GM19395 (cell line): ENCODE data around the gene SSR2.

ENCODE experiments used
- ATAC-seq: cut with Tn5 transposase; IDR thresholded peaks from one replicate; pipeline ENCODE4 v1.9.1; 2021; ENCODE audit warnings: mild to moderate bottlenecking, moderate library complexity; ENCODE audit not compliant: unreplicated experiment

SSR2 gene

DNA sequence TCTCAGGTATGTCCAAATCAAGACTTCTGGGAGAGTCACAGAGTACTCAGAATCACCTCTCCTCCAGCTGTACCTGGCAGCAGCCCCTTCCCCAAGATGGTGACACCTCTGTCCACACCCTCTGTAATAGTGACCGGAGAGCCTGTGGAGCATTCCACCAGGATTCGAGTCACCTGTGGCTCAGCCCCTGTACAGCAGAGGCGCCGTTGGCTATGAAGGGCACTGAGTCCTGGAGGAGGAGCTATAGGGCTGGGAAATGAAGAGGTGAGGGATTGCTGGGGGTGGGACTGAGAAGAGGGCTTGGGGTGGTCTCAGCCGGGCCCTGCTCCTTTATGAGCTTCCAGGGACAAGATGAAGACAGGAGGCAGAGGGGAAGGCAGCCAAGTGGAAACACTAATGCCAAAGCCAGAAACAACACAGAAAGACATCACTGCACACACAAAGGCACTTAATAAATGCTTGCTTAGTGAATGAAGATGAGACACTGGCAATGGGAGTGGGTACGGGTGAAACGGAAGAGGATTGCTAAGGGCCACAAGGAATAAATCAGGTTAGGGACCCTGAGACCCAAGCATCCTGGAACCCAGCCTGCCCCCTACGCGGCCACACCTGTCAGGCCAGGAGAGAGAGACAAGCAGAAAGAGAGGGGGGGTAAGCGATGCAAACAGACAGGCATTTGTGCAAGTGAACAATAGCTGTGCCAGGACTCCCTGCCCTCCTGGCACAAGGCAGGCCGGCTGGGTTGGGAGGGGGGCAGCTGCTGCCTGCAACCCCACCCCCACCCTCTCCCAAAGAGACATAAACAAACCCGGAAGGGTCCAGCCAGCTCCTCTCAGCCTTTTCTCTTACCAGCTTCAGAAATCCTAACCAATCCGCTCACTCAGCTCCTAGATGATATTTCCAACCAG, 46.3 kb downstream of the SSR2 start:
- no peak for ATAC-seq

DNA sequence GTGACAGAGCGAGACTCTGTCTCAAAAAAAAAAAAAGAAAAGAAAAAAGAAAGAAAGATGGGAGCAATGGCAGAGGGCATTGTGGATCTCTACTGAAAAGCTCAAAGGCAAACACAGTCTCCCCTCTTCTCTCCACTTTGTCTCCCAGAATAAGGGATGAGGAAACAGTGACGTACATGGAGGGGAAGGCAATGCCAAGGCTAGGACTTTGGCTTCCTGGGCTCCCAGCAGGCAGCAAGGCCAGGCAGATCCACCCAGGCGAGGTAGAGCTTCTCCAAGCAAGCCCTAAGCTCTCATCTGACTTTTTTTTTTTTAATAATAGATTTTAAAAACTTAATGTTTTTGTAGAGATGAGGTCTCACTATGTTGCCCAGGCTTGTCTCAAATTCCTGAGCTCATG, 47.0 kb downstream of the SSR2 start:
- ATAC-seq, result no peak

DNA sequence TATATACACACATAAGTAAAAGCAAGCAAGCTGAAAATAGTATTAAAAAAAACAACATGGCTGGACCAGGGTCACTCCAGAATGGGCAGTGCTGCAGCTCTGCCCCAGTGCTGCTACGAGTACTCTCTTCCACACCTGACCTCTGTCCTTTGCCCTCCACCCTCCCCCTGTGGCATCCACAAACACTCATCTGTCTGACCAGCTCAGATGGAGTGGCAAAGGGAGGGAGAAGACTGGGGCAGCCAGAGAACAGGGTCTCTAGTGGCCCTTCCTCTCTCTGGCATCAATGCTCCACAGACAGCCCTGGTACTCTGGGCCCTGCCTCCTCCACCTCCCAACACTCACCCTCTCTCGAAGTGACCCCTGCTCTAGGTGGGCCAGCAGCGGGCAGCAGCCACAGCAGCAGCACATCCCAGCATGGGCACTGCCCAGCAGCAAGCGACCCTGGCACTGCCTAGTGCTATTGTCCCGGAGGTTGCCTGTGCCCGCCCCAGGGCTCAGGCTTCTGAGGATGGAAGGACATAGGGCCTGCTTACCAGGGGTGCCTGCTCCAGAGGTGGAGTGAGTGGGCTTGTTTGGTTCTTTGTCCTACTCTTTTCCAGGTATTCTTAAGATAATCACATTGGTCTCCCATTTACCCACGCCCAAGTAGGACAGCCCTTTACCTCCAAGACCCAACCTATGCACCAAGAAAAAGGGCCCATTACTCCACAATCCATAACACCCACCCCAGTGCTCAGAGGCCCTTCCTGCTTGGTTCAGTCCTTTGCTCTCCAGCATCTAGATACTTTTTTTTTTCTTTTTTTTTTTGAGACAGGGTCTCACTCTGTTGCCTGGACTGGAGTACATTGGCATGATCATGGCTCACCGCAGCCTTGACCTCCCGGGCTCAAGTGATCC, 48.6 kb downstream of the SSR2 start:
- no peak for ATAC-seq

DNA sequence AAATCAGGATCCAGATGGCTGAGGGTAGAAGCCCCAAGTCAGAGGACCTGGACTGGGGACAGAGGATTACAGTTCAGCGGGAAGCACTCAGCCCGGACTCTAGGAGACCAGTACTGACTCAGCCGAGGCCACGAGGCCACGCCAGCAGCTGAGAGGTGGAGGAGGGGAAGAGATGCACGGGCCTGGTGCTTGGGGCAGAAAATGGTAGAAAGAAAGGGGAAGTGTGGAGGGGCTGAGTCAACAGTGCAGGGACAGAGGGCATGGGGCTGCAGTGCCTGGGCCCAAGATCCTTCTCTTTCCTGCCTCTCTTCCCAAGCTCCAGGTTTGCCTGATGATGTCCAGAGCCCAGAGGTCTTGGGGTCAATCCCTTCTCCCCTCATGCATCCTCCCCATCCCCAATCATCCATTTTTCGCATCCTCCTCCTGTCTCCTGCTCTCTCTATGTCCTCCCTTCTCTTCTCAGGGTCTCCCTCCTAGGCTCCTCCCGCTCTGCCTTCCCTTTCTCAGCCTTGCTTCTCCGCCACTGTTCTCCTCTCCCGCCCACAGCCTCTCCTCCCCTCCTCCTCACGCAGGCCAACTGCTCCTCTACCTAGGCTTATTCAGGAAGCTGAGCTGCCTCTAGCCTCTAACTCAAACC, 50.1 kb downstream of the SSR2 start:
- ATAC-seq, result no peak

DNA sequence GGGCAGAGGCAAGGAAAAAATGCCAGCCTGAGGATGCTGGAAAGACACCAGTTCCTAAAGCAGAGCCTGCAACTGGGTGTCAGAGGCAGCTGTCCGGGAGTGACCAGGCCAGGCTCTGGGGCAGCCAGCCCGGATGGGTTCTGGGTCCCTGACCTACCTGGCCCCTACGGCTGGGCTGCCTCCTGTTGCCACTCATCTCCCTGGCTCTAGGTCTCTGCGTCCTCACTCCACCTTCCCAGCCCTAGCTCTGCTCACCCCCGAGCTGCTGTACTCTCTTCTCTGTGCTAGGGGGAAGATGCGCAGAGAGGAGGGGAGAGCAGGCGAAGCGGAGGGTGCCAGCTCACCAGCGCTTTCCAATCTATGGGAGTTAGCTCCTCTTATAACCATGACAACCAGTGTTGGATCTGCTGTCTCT, 51.4 kb downstream of the SSR2 start:
- ATAC-seq, result no peak

DNA sequence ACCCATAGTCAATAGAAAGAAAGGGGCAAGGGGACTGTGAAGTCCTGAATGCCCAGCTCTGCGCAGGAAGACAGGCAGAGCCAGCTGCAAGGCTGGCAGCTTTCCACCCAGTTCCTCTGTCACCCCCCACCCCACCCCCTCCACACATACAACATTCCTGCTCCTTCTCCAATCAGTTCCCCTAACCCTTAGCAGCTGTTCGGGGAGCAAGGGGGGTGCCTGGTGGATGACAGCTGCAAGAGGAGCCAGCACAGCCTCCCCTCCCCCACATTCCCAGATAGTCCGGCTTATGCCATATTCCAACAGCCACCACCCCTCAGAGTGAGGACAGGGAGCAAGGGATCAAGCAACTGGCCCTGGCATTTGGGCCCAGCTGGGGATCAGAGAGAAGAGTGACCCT, 52.1 kb downstream of the SSR2 start:
- ATAC-seq, result no peak

DNA sequence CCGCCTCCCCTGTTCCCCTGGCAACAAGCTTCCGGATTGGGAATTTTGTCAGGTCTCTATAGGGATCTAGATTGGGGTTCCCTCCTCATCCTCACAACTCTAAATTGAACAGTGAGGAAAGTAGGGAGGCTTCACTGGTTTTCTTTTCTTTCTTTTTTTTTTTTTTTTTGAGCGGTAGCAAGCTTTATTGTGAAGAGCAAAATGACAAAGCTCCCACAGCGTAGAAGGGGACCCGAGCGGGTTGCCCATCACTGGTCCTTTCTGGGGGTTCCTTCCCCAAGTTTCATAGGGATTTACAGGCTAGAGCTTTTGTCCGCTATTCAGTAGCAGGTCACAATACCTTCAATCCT, 52.7 kb downstream of the SSR2 start:
- no peak for ATAC-seq

DNA sequence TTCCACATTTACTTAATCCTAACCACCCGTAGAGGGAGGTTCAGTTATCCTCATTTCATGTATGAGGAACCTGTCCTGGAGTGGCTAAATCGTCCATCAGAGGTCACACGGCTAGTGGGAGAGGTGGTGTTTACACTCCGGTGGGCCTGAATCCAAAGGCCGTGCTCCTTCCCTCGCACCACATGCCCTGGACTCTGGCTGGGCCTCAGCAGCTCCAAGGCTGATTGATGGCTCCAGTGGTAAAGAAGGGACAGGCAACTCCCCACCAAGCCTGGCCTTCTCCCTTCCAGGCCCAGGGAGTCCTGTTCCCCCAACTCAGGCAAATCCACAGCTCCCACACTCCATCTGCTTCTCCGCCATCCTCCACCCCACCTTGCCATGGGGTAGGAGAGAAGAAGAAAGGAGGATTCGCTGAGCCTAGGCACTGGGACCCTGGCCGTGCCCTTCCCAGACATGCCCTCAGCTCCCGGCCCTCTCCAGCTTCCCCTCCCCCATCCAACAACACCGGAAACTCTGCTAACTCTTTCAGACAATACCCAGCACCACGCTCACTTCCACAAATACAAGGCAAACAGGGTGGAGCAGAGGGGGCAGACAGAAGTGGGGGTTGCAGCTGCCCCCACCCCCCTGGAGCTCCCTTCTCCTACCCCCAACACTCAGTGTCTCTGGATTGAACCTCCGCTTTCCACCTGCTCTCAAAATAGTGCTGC, 53.3 kb downstream of the SSR2 start:
- ATAC-seq, result no peak

DNA sequence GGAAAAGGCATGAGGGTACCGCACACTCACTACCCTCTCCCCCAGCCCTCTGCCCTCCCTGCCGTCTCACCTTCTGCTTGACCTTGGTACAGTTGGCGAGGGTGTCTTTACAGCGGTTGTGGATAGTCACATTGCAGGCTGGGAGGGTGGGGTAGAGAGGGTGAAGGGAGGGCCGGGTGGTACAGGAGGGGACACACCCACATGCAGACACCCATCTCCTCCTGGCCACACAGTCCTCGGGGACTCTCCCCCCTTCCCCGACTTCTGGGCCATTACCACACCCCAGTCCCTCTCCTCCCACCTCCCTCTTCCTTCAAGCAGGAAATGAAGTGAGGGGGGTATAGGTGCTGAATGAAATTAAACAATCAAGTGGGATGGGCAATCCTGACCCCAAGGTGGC, 54.0 kb downstream of the SSR2 start:
- ATAC-seq, result no peak

DNA sequence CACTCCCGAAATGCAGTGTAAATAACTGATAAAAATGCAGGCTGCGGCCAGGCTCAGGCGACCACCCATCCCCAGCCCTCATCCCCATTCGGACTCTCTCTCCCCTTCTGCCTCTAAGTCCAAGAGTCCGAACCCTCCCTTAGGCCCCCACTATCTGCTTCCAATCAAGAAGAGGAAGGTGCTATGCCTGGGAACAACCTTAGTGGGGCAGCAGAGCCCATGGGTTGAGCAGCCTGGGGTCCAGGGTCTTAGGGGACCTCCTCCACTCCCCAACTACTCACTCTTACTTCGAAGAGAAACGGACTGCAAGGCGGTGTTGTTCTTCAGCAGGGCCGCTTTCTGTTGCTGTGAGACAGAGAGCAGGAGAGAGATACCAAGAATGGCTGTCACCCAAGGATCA, 54.6 kb downstream of the SSR2 start:
- no peak for ATAC-seq

DNA sequence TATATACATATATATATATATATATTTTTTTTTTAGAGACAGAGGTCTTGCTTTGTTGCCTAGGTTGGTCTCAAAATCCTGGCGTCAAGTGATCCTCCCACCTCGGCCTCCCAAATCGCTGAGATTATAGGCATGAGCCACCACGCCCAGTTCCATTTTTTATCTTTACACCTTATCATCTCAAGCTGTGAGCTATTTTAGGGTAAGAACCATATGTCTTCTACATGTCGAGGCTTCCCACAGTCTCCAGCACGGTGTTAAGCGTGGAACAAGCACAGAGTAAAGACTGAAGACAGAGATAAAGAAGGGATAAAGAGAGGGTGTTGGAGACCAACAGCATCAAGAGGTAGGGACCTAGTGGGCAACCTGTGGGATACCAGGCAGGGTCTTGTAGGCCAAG, 56.6 kb downstream of the SSR2 start:
- no peak for ATAC-seq

DNA sequence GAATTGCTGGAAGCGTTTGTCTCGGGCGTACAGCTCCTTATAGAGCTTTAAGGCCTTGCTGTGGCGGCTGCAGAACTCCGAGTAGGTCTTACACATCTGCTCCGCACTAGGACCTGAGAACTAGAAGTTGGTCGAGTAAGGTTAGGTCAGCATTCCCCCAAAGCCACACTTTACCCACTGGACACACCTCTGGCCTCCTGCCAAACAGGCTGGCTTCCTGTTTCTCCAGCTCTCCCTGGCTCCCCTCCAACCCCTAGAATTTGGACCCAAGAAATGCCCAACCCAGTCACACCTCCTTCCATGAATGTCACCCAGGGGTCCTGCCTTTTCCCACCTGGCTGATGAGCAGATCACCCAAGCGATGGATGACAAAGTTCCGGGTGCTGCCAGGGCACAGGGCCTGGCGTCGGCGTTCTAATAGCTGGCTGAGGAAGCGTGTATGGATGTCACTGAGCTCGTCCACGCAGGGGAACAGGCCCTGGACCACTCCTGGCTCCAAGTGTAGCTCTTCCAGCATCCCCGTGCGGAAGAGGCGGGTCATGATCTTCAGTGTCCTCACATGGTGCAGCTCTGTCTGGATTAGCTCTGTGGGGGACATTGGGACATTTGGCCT, 58.0 kb downstream of the SSR2 start:
- no peak for ATAC-seq

DNA sequence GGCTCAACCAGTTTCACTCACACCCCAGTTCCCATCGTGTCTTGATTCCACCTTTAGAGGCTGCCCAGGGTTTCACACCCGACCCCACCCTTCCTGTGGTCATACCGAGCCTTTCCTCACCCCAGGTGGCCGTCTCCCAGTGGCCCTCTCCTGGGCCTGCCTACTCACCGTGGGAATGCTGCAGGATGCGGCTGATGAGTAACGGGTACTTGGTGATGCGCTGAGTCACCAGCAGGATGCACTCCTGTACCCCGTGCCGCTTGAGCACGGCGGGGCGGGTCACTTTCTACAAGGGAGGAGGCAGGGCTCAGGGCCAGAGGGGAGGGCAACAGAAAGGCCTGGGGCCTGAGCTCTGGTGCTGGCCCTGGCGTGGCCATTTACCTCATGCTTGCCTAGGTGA, 58.8 kb downstream of the SSR2 start:
- no peak for ATAC-seq

DNA sequence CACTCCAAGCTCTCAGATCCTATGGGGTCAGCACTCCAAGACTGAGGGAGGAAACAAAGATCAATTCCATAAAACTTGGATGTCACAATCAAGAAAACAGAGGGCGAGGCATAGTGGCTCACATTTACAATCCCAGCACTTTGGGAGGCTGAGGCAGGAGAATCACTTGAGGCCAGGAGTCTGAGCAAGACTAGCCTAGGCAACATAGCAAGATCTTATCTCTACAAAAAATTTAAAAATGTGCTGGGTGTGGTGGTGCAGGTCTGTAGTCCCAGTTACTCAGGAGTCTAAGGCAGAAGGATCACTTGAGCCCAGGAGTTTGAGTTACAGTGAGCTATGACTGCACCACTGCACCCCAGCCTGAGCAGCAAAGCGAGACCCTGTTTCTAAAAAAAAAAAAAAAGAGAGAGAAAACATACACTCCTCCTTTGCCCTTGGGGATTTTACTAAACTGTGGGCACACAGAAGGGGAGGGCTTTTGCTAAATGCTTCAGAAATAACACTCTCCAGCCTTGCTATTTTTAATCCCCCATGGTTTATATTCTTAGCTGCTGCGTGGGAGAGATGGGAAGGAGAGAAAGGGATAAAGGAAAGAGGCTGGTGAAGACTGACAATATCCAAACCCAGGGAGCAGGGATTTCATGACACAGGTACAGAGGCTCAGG, 60.5 kb downstream of the SSR2 start:
- no peak for ATAC-seq
